B cell (primary cell): ENCODE measurements around the gene CTNNA3. TPM values are rescaled to one million over a fixed set of nuclear protein-coding genes. Genes with fewer than 3 reads are reported as not detected.

Experiments
- ATAC-seq: fragments of 200-7000 bp; cut with Tn5 transposase; one replicate; pipeline ENCODE4 v1.10.0; 2021; ENCODE audit warnings: low read depth, mild to moderate bottlenecking, moderate number of reproducible peaks, moderate library complexity
- CTCF ChIA-PET: fragments of 350-600 bp; sonication (Branson Sonifier 250); formaldehyde crosslinking; loops from one replicate; lab custom pipeline; 2021; ENCODE audit warnings: antibody characterized with exemption, inconsistent platforms; lab: Charles Lee
- POLR2A ChIA-PET: fragments of 350-600 bp; sonication (Branson Sonifier 250); formaldehyde crosslinking; loops from one replicate; lab custom pipeline; 2021; ENCODE audit warnings: antibody characterized with exemption; lab: Charles Lee
- DNase-seq: peaks from one replicate; pipeline ENCODE4 v3.0.0; 2013
- H2AFZ ChIP-seq: 2 replicates; pipeline ENCODE4 v1.6.1; 2012; ENCODE audit warnings: mild to moderate bottlenecking, low read depth, low read length; ENCODE audit not compliant: insufficient read depth, poor library complexity, severe bottlenecking
- H3K27ac ChIP-seq, 2 donors: 1 replicate in 1 of 2; 2 replicates in 1 of 2; pipeline ENCODE4 v1.5.1; 2012 to 2013; ENCODE audit warnings: low read length in 2 of 2, mild to moderate bottlenecking in 2 of 2, moderate library complexity in 1 of 2
- H3K27me3 ChIP-seq, 4 experiments: fragments of 200-600 bp in 1 of 4; sonication (generic) in 1 of 4; replicated peaks in 1 of 4; 1 replicate in 2 of 4; 2 replicates in 2 of 4; pipeline versions ENCODE4 v1.6.1 to v1.7.0; 2013 to 2016; ENCODE audit warnings: low read length in 3 of 4, mild to moderate bottlenecking in 2 of 4, mixed read lengths in 1 of 4, moderate library complexity in 1 of 4; ENCODE audit not compliant: insufficient read depth in 4 of 4, control insufficient read depth in 3 of 4; ENCODE audit errors: control extremely low read depth in 1 of 4
- H3K36me3 ChIP-seq, 2 experiments: replicated peaks in 1 of 2; 1 replicate in 1 of 2; 2 replicates in 1 of 2; pipeline versions ENCODE4 v1.6.1 to v1.7.1; 2013; ENCODE audit warnings: low read length in 1 of 2; ENCODE audit not compliant: insufficient read depth in 2 of 2, control insufficient read depth in 1 of 2; ENCODE audit errors: control extremely low read depth in 1 of 2, extremely low read depth in 1 of 2
- H3K4me1 ChIP-seq, 2 donors: fragments of 200-600 bp in 1 of 2; sonication (generic) in 1 of 2; 1 replicate in 1 of 2; 2 replicates in 1 of 2; pipeline versions ENCODE4 v1.5.1 to v1.6.1; 2013 to 2017; ENCODE audit warnings: low read length in 2 of 2; ENCODE audit not compliant: control insufficient read depth in 2 of 2, insufficient read depth in 2 of 2
- H3K4me2 ChIP-seq: replicated peaks from 2 replicates; pipeline ENCODE3; 2012; ENCODE audit warnings: mild to moderate bottlenecking, low read depth, low read length; ENCODE audit not compliant: poor library complexity, severe bottlenecking
- H3K4me3 ChIP-seq, 5 experiments: fragments of 200-600 bp in 1 of 5; sonication (generic) in 1 of 5; 1 replicate in 3 of 5; 2 replicates in 2 of 5; pipeline versions ENCODE4 v1.5.1 to v1.7.0; 2011 to 2016; ENCODE audit warnings: low read length in 4 of 5, mild to moderate bottlenecking in 4 of 5, low read depth in 2 of 5, control low read depth in 1 of 5, moderate library complexity in 1 of 5; ENCODE audit not compliant: insufficient read depth in 1 of 5; ENCODE audit errors: control extremely low read depth in 1 of 5, extremely low read depth in 1 of 5
- H3K79me2 ChIP-seq: fragments of 200-600 bp; sonication (generic); one replicate; pipeline ENCODE4 v1.6.0; 2016; ENCODE audit warnings: low read length; ENCODE audit not compliant: control insufficient read depth, insufficient read depth
- H3K9ac ChIP-seq: fragments of 200-600 bp; sonication (generic); 2 replicates; pipeline ENCODE4 v1.6.1; 2017; ENCODE audit warnings: mild to moderate bottlenecking, low read length, moderate library complexity
- H3K9me3 ChIP-seq, 3 donors: one replicate each; pipeline versions ENCODE4 v1.6.1 to v1.7.1; 2013; ENCODE audit warnings: low read length in 2 of 3; ENCODE audit not compliant: control insufficient read depth in 2 of 3, insufficient read depth in 1 of 3; ENCODE audit errors: control extremely low read depth in 1 of 3
- H4K20me1 ChIP-seq: 2 replicates; pipeline ENCODE4 v1.6.0; 2012; ENCODE audit warnings: mild to moderate bottlenecking, low read length; ENCODE audit not compliant: insufficient read depth, control insufficient read depth, poor library complexity, severe bottlenecking
- H3K27ac Mint-ChIP-seq: one replicate; pipeline ENCODE4 v1.8.0; 2021; ENCODE audit warnings: mixed read lengths
- H3K27me3 Mint-ChIP-seq: one replicate; pipeline ENCODE4 v1.8.0; 2021; ENCODE audit warnings: mixed read lengths
- H3K4me1 Mint-ChIP-seq: one replicate; pipeline ENCODE4 v1.8.0; 2021; ENCODE audit warnings: mixed read lengths
- H3K4me3 Mint-ChIP-seq: one replicate; pipeline ENCODE4 v1.8.0; 2021; ENCODE audit warnings: mixed read lengths
- H3K9me3 Mint-ChIP-seq: one replicate; pipeline ENCODE4 v1.8.0; 2022; ENCODE audit warnings: mixed read lengths; ENCODE audit not compliant: insufficient read depth
- EZH2 ChIP-seq: IDR thresholded peaks from 2 replicates; pipeline ENCODE4 v1.6.1; 2012; ENCODE audit warnings: borderline replicate concordance, low read depth, mild to moderate bottlenecking, moderate library complexity, low read length; ENCODE audit not compliant: insufficient read depth, poor library complexity, severe bottlenecking
- WGBS: methylation state at CpG from one replicate; pipeline ENCODE4 v1.1.5; 2013; ENCODE audit warnings: missing lambda C conversion rate; ENCODE audit not compliant: insufficient coverage; 5-methylcytosine and 5-hydroxymethylcytosine counted together
- intact Hi-C: fragments of 100-400 bp; cut with micrococcal nuclease; formaldehyde crosslinking; loops from one replicate; pipeline ENCODE4 v1.10.0; 2022
- polyA plus RNA-seq: library from polyadenylated mRNA; depleted of rRNA; stranded (reverse); fragments of >200 nt; gene quantifications from 2 replicates; pipeline ENCODE4 v1.2.3, GENCODE V29; 2012
- total RNA-seq, 2 donors: library from RNA; stranded (reverse); fragments of 120-200 nt in 1 of 2; gene quantifications; 1 replicate in 1 of 2; 2 replicates in 1 of 2; pipeline versions ENCODE4 v1.2.3 to v1.2.4, GENCODE V29; 2013 to 2022
- TF ChIP-seq, protein P1 (sequence below): fragments of 200-600 bp; IDR thresholded peaks from one replicate; pipeline ENCODE4 v1.8.0; 2022; ENCODE audit warnings: antibody characterized with exemption, mild to moderate bottlenecking

CTNNA3 gene
- total and polyA plus RNA-seq, 2 donors (not counting 1 experiment from before 2014, with no cell fraction given), result 0.01 TPM; not detected in 1

DNA sequence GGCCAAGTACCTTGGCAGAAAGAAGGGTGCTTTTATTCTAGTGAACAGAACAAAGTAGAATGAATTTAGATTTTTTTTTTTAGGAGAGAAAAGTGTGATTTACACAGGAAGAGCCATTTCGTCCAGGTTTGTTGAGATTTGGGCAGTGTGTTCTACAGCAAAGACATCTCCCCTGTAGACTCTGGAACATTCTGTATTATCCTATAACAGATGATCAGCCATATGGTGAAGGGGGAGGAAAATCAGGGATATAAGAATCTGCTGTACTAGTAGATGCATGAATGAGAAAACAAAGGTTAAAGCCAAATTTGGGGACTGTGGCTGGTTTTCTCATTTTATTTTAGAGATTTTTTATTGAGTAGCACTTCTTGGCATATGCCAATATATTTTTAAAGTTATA lies 1223.8 kb downstream of the CTNNA3 start:
- H3K27ac Mint-ChIP-seq, result no peak overlapping the region
- no peaks in the 10 kb centered on the region for H3K27me3 ChIP-seq
- no peak overlapping the region for H3K4me2 ChIP-seq
- no peak overlapping the region for H3K4me3 Mint-ChIP-seq
- H3K9me3 Mint-ChIP-seq, result peaks cover 7% of the 10 kb centered on the region
- H3K4me1 Mint-ChIP-seq, result no peaks in the 10 kb centered on the region
- no peaks in the 10 kb centered on the region for H3K79me2 ChIP-seq
- no peaks in the 10 kb centered on the region for H3K27me3 Mint-ChIP-seq
- ATAC-seq (no peak), DNase-seq (no peak)
- H3K4me3 ChIP-seq, result no peak overlapping the region
- H3K36me3 ChIP-seq, result no peaks in the 10 kb centered on the region
- no peak overlapping the region for H3K27ac ChIP-seq
- H4K20me1 ChIP-seq, result no peaks in the 10 kb centered on the region
- intact Hi-C loops, result no loop called here
- peaks cover 0 to 2% (median 0%) of the 10 kb centered on the region in 3 donors for H3K9me3 ChIP-seq
- no peak for TF ChIP-seq EZH2
- TF ChIP-seq, protein P1, sequence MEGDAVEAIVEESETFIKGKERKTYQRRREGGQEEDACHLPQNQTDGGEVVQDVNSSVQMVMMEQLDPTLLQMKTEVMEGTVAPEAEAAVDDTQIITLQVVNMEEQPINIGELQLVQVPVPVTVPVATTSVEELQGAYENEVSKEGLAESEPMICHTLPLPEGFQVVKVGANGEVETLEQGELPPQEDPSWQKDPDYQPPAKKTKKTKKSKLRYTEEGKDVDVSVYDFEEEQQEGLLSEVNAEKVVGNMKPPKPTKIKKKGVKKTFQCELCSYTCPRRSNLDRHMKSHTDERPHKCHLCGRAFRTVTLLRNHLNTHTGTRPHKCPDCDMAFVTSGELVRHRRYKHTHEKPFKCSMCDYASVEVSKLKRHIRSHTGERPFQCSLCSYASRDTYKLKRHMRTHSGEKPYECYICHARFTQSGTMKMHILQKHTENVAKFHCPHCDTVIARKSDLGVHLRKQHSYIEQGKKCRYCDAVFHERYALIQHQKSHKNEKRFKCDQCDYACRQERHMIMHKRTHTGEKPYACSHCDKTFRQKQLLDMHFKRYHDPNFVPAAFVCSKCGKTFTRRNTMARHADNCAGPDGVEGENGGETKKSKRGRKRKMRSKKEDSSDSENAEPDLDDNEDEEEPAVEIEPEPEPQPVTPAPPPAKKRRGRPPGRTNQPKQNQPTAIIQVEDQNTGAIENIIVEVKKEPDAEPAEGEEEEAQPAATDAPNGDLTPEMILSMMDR, result no peak
- WGBS, result no CpG with 5 or more reads among the region's 1 CpG
- ChIA-PET CTCF (no interaction called here), POLR2A (no interaction called here)
- H3K4me1 ChIP-seq, result no peaks in the 10 kb centered on the region
- no peak overlapping the region for H3K9ac ChIP-seq
- no peak overlapping the region for H2AFZ ChIP-seq

DNA sequence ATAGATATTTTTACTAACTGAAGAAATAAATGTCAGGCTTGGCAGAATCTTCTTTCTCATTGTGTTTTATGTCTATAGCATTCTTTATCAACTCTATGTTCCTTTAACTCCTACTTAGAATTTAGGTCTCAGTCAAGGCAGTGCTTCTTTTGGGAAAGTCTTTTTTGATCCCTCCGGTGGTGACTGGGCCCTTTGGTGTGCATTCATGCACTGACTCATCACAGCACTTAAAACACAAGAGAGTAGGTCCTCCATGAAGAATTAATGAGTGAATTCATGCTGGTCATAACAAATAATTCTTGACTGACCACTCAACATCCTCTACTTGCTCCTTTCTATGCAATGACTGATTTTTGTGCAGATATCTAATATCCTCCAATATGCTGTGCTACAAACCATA lies 1229.0 kb downstream of the CTNNA3 start:
- intact Hi-C loops, result no loop called here
- no peak overlapping the region for H3K9ac ChIP-seq
- peaks cover 7% of the 10 kb centered on the region for H3K9me3 Mint-ChIP-seq
- no CpG with 5 or more reads among the region's 1 CpG for WGBS
- H4K20me1 ChIP-seq, result no peaks in the 10 kb centered on the region
- no peaks in the 10 kb centered on the region for H3K79me2 ChIP-seq
- POLR2A ChIA-PET, result no interaction called here
- no peak overlapping the region for H3K4me3 Mint-ChIP-seq
- no peak for DNase-seq
- H3K4me1 Mint-ChIP-seq, result no peaks in the 10 kb centered on the region
- H3K36me3 ChIP-seq, result no peaks in the 10 kb centered on the region
- peaks cover 0 to 2% (median 0%) of the 10 kb centered on the region in 3 donors for H3K9me3 ChIP-seq
- no peak overlapping the region for H2AFZ ChIP-seq
- no peak overlapping the region for H3K27ac ChIP-seq
- H3K4me1 ChIP-seq, result no peaks in the 10 kb centered on the region
- no peaks in the 10 kb centered on the region for H3K27me3 Mint-ChIP-seq
- no peak overlapping the region for H3K4me3 ChIP-seq
- TF ChIP-seq EZH2, result no peak
- TF ChIP-seq, protein P1, result no peak
- H3K27ac Mint-ChIP-seq, result no peak overlapping the region
- ATAC-seq, result no peak
- no peaks in the 10 kb centered on the region for H3K27me3 ChIP-seq
- CTCF ChIA-PET, result no interaction called here
- H3K4me2 ChIP-seq, result no peak overlapping the region
